Tibial nerve (tissue), 4 donors: ENCODE measurements around the gene LEFTY2. TPM values are rescaled to one million over a fixed set of nuclear protein-coding genes. Genes with fewer than 3 reads are reported as not detected.

Source experiments
- DNase-seq, 2 donors: peaks; one replicate each; pipeline ENCODE4 v3.0.0-alpha.2; 2019; ENCODE audit warnings: low spot score in 2 of 2
- H3K27ac ChIP-seq, 4 donors: fragments of 200-600 bp; sonication (generic) in 3 of 4; one replicate each; pipeline ENCODE4 v1.5.1; 2017 to 2019; ENCODE audit warnings: mild to moderate bottlenecking in 1 of 4
- H3K27me3 ChIP-seq, 2 donors: fragments of 200-600 bp; sonication (generic) in 1 of 2; one replicate each; pipeline versions ENCODE4 v1.5.1 to v1.6.0; 2017 to 2019
- H3K36me3 ChIP-seq, 3 donors: fragments of 200-600 bp; sonication (generic); one replicate each; pipeline ENCODE4 v1.5.1; 2018 to 2019
- H3K4me1 ChIP-seq, 4 donors: fragments of 200-600 bp; sonication (generic) in 3 of 4; one replicate each; pipeline ENCODE4 v1.5.1; 2017 to 2019
- H3K4me3 ChIP-seq, 4 donors: fragments of 200-600 bp; sonication (generic) in 3 of 4; one replicate each; pipeline ENCODE4 v1.5.1; 2017 to 2019; ENCODE audit warnings: mild to moderate bottlenecking in 1 of 4, moderate library complexity in 1 of 4
- H3K9me3 ChIP-seq, 4 donors: fragments of 200-600 bp; sonication (generic) in 3 of 4; one replicate each; pipeline ENCODE4 v1.5.1; 2017 to 2019
- CTCF ChIP-seq, 5 experiments: fragments of 200-600 bp in 3 of 5; fragments of 450-650 bp in 2 of 5; sonication (generic) in 3 of 5; IDR thresholded peaks; one replicate each; pipeline ENCODE4 v1.5.1; 2016 to 2019; ENCODE audit warnings: antibody characterized with exemption in 5 of 5, mild to moderate bottlenecking in 3 of 5, moderate library complexity in 2 of 5
- EP300 ChIP-seq, 2 donors: sonication (generic); formaldehyde crosslinking; IDR thresholded peaks; one replicate each; pipeline ENCODE4 v1.6.1; 2017; ENCODE audit warnings: antibody characterized with exemption in 2 of 2, mild to moderate bottlenecking in 1 of 2
- POLR2A ChIP-seq, 2 donors: fragments of 450-650 bp; IDR thresholded peaks; one replicate each; pipeline ENCODE4 v1.6.1; 2017; ENCODE audit warnings: antibody characterized with exemption in 2 of 2, mild to moderate bottlenecking in 2 of 2, moderate library complexity in 2 of 2
- WGBS, 2 donors: methylation state at CpG; one replicate each; pipeline ENCODE4 v1.1.5; 2018; 5-methylcytosine and 5-hydroxymethylcytosine counted together
- total RNA-seq, 4 donors: library from RNA; depleted of rRNA; stranded (reverse); fragments of >200 nt; gene quantifications; one replicate each; pipeline ENCODE4 v1.1.0, GENCODE V29; 2016

The LEFTY2 gene
- total RNA-seq, 4 donors from 2014 or later: not detected

- Histone ChIP-seq H3K4me1 (peaks cover 0 to 10% (median 0%) of the 10 kb centered on the region in 4 donors), H3K4me3 (no peak overlapping the region), H3K27me3 (peaks cover 0 to 4% of the 10 kb centered on the region in 2 donors), H3K9me3 (no peaks in the 10 kb centered on the region), H3K36me3 (no peaks in the 10 kb centered on the region), H3K27ac (no peak overlapping the region)
- 76 to 81% methylated on average over 7 of the region's 7 CpGs for WGBS, 2 donors
- TF ChIP-seq POLR2A (IDR thresholded peaks at IDR 0.05) (no peak), CTCF (IDR thresholded peaks at IDR 0.05) (no peak), EP300 (IDR thresholded peaks at IDR 0.05) (no peak)
- DNase-seq: no peak
Observed at GRCh38 chr1:225944951-225945350, 3.9 kb upstream of the LEFTY2 start.

- H3K27ac ChIP-seq: no peak overlapping the region
- H3K27me3 ChIP-seq: peaks cover 0 to 10% of the 10 kb centered on the region in 2 donors
- no peaks in the 10 kb centered on the region for H3K36me3 ChIP-seq
- TF ChIP-seq POLR2A (IDR thresholded peaks at IDR 0.05) (no peak), EP300 (IDR thresholded peaks at IDR 0.05) (no peak), CTCF (IDR thresholded peaks at IDR 0.05) (no peak)
- peaks cover 0 to 10% (median 0%) of the 10 kb centered on the region in 4 donors for H3K4me1 ChIP-seq
- 85 to 97% methylated on average over 2 of the region's 2 CpGs for WGBS, 2 donors
- no peaks in the 10 kb centered on the region for H3K9me3 ChIP-seq
- DNase-seq: no peak
- H3K4me3 ChIP-seq: no peak overlapping the region
Observed at GRCh38 chr1:225944387-225944786, 3.4 kb upstream of the LEFTY2 start.

- no peaks in the 10 kb centered on the region for H3K9me3 ChIP-seq
- H3K4me1 ChIP-seq: peaks cover 0 to 10% (median 0%) of the 10 kb centered on the region in 4 donors
- TF ChIP-seq EP300 (IDR thresholded peaks at IDR 0.05): no peak
- no peak for TF ChIP-seq POLR2A (IDR thresholded peaks at IDR 0.05)
- TF ChIP-seq CTCF (IDR thresholded peaks at IDR 0.05): no peak
- H3K36me3 ChIP-seq: no peaks in the 10 kb centered on the region
- H3K4me3 ChIP-seq: no peak overlapping the region
- no peak overlapping the region for H3K27ac ChIP-seq
- DNase-seq: no peak
- 84 to 90% methylated on average over 4 of the region's 4 CpGs for WGBS, 2 donors
- H3K27me3 ChIP-seq: peaks cover 0 to 13% of the 10 kb centered on the region in 2 donors
Observed at GRCh38 chr1:225943582-225943981, 2.6 kb upstream of the LEFTY2 start.

GRCh38 chr1:225942574-225942973 is 1.6 kb upstream of the LEFTY2 start:
- Histone ChIP-seq H3K27me3 (peaks cover 0 to 13% of the 10 kb centered on the region in 2 donors), H3K4me3 (no peak overlapping the region), H3K27ac (no peak overlapping the region), H3K9me3 (no peaks in the 10 kb centered on the region), H3K4me1 (peaks cover 0 to 10% (median 0%) of the 10 kb centered on the region in 4 donors), H3K36me3 (no peaks in the 10 kb centered on the region)
- TF ChIP-seq POLR2A (IDR thresholded peaks at IDR 0.05) (no peak), CTCF (IDR thresholded peaks at IDR 0.05) (no peak), EP300 (IDR thresholded peaks at IDR 0.05) (no peak)
- 59 to 60% methylated on average over 7 of the region's 7 CpGs for WGBS, 2 donors
- DNase-seq: no peak

- TF ChIP-seq CTCF (IDR thresholded peaks at IDR 0.05) (no peak), POLR2A (IDR thresholded peaks at IDR 0.05) (no peak), EP300 (IDR thresholded peaks at IDR 0.05) (no peak)
- H3K27ac ChIP-seq: no peak overlapping the region
- WGBS, 2 donors: 44 to 83% methylated on average over 1 of the region's 1 CpG
Observed at GRCh38 chr1:225941942-225942222, 862 bp upstream of the LEFTY2 start.

More at GRCh38 chr1:225941942-225942222, 862 bp upstream of the LEFTY2 start:
- no peaks in the 10 kb centered on the region for H3K9me3 ChIP-seq
- peaks cover 0 to 10% (median 0%) of the 10 kb centered on the region in 4 donors for H3K4me1 ChIP-seq
- no peaks in the 10 kb centered on the region for H3K36me3 ChIP-seq
- peaks cover 0 to 13% of the 10 kb centered on the region in 2 donors for H3K27me3 ChIP-seq
- no peak overlapping the region for H3K4me3 ChIP-seq
- DNase-seq: no peak
